ENCODE measurements around the gene RWDD1.

GRCh38 chr6:116596815-116597214 is 25.5 kb downstream of the RWDD1 start:
- no peak for TF ChIP-seq CTCF (IDR thresholded peaks at IDR 0.05; ENCODE audit: low read depth, low read length)
- no peak for TF ChIP-seq EZH2phosphoT487 (IDR thresholded peaks at IDR 0.05; ENCODE audit: low read depth)
